Right lobe of liver (tissue), 4 donors: ENCODE measurements around the gene ZNF521.

Source experiments
- POLR2A ChIP-seq: fragments of 450-650 bp; IDR thresholded peaks from one replicate; pipeline ENCODE4 v1.6.1; 2017; ENCODE audit warnings: antibody characterized with exemption, mild to moderate bottlenecking
- TF ChIP-seq, protein P1 (sequence below), 4 donors: fragments of 200-600 bp in 3 of 4; fragments of 450-650 bp in 1 of 4; IDR thresholded peaks; one replicate each; pipeline versions ENCODE4 v1.5.1 to v1.8.0; 2016 to 2022; ENCODE audit warnings: antibody characterized with exemption in 4 of 4, mild to moderate bottlenecking in 2 of 4
- donor health status: DM: no; HTN: no; CAD: no.
- donor health status: DM: no; HTN: no; CAD: no.
- donor health status: DM: no; HTN: yes; CAD: no.

DNA sequence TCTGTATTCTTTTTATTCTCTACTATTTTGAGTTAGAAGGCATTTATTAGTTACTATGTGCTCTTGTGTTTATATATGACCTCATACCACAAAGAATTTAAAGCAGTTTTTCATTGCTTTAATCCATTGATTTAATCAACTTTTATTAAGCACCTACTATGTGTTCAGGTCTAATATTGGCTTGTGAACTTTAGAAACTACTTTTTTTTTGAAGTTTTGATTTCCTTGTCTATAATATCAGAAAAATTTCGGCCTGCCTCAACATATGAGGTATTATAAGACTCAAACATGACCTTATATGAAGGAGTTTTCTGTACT, 117.7 kb downstream of the ZNF521 start:
- TF ChIP-seq, protein P1, sequence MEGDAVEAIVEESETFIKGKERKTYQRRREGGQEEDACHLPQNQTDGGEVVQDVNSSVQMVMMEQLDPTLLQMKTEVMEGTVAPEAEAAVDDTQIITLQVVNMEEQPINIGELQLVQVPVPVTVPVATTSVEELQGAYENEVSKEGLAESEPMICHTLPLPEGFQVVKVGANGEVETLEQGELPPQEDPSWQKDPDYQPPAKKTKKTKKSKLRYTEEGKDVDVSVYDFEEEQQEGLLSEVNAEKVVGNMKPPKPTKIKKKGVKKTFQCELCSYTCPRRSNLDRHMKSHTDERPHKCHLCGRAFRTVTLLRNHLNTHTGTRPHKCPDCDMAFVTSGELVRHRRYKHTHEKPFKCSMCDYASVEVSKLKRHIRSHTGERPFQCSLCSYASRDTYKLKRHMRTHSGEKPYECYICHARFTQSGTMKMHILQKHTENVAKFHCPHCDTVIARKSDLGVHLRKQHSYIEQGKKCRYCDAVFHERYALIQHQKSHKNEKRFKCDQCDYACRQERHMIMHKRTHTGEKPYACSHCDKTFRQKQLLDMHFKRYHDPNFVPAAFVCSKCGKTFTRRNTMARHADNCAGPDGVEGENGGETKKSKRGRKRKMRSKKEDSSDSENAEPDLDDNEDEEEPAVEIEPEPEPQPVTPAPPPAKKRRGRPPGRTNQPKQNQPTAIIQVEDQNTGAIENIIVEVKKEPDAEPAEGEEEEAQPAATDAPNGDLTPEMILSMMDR (IDR thresholded peaks at IDR 0.05) = no peak
- TF ChIP-seq POLR2A = no peak
